Vagina (tissue), 2 donors: ENCODE data around the gene SAMD4A.

Experiments used
- POLR2A ChIP-seq, 2 donors: fragments of 450-650 bp; IDR thresholded peaks; one replicate each; pipeline ENCODE4 v1.6.1; 2017; ENCODE audit warnings: antibody characterized with exemption in 2 of 2, mild to moderate bottlenecking in 2 of 2, moderate library complexity in 2 of 2
- POLR2AphosphoS5 ChIP-seq, 2 donors: sonication (generic); formaldehyde crosslinking; IDR thresholded peaks; one replicate each; pipeline ENCODE4 v1.9.0; 2017; ENCODE audit warnings: antibody characterized with exemption in 2 of 2, mild to moderate bottlenecking in 2 of 2, low read depth in 1 of 2; ENCODE audit not compliant: insufficient read depth in 1 of 2
- TF ChIP-seq, protein P1 (sequence below), 3 experiments: fragments of 450-650 bp in 2 of 3; fragments of 200-600 bp in 1 of 3; sonication (generic) in 1 of 3; IDR thresholded peaks; one replicate each; pipeline ENCODE4 v1.5.1; 2017 to 2019; ENCODE audit warnings: antibody characterized with exemption in 3 of 3, mild to moderate bottlenecking in 2 of 3, moderate library complexity in 2 of 3

DNA sequence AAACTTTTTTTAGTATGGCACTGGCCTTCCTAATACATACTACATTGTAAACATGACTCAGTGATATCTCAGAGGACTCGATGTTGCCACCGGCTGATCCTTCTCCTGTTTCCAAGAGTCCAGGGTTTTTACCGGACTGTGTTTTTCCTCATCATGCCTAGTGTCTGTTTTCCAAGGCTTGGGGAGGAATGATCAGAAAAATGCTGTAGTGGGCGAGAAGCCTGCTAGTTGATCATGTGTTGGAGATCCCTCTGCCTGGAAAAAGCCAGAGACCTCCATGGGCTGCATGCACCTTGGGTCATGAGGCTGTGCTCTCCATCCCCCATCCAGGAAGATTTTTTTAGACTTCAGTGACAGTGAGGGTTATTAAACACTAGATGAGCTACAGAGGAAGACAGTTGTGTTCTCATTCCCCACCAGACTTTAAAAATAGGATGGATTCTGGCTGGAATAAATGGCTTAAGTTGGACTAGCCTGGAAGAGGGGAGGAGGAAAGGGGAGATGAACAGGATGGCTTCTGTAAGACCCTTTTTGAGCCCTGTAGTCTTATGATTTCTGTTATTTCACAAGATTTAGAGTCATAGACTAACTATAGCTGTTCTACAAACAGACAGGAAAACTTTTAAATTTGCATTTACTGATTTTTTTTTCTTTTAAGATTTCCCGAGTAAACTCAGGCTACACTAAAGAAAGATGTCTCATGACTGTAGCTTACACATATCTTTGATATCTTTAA, 145.7 kb downstream of the SAMD4A start:
- TF ChIP-seq, protein P1, sequence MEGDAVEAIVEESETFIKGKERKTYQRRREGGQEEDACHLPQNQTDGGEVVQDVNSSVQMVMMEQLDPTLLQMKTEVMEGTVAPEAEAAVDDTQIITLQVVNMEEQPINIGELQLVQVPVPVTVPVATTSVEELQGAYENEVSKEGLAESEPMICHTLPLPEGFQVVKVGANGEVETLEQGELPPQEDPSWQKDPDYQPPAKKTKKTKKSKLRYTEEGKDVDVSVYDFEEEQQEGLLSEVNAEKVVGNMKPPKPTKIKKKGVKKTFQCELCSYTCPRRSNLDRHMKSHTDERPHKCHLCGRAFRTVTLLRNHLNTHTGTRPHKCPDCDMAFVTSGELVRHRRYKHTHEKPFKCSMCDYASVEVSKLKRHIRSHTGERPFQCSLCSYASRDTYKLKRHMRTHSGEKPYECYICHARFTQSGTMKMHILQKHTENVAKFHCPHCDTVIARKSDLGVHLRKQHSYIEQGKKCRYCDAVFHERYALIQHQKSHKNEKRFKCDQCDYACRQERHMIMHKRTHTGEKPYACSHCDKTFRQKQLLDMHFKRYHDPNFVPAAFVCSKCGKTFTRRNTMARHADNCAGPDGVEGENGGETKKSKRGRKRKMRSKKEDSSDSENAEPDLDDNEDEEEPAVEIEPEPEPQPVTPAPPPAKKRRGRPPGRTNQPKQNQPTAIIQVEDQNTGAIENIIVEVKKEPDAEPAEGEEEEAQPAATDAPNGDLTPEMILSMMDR (IDR thresholded peaks at IDR 0.05): no peak
- TF ChIP-seq POLR2AphosphoS5 (IDR thresholded peaks at IDR 0.05; ENCODE audit: insufficient read depth in 1 of 2, low read depth in 1 of 2) (peak in 1 of 2 donors; percentile 46), POLR2A (IDR thresholded peaks at IDR 0.05) (no peak)
